GM23338 (cell line): Measurements from ENCODE around the gene RBPJ.

Experiments used
- CREB1 ChIP-seq: fragments of 250-450 bp; sonication (Bioruptor Pico); IDR thresholded peaks from 2 replicates; pipeline ENCODE4 v1.5.0; 2020; ENCODE audit warnings: low read depth, mild to moderate bottlenecking, moderate library complexity
- EZH2 ChIP-seq: fragments of 200-600 bp; sonication (generic); IDR thresholded peaks from one replicate; pipeline ENCODE4 v1.8.0; 2017; ENCODE audit warnings: antibody characterized with exemption, mild to moderate bottlenecking, low read depth; ENCODE audit not compliant: unreplicated experiment
- EZH2phosphoT487 ChIP-seq: fragments of 200-600 bp; sonication (generic); IDR thresholded peaks from one replicate; pipeline ENCODE4 v1.8.1; 2018; ENCODE audit warnings: antibody characterized with exemption; ENCODE audit not compliant: unreplicated experiment
- POLR2AphosphoS5 ChIP-seq: IDR thresholded peaks from 2 replicates; pipeline ENCODE4 v1.6.1; 2016; ENCODE audit warnings: antibody characterized with exemption, low read depth
- TF ChIP-seq, protein P1 (sequence below), 2 experiments: fragments of 200-600 bp in 1 of 2; sonication (generic) in 1 of 2; conservative IDR thresholded peaks; 2 replicates each; pipeline versions ENCODE4 v1.5.1 to v1.6.1; 2016 to 2017; ENCODE audit warnings: antibody characterized with exemption in 2 of 2, low read depth in 2 of 2, mild to moderate bottlenecking in 2 of 2, moderate library complexity in 1 of 2

DNA sequence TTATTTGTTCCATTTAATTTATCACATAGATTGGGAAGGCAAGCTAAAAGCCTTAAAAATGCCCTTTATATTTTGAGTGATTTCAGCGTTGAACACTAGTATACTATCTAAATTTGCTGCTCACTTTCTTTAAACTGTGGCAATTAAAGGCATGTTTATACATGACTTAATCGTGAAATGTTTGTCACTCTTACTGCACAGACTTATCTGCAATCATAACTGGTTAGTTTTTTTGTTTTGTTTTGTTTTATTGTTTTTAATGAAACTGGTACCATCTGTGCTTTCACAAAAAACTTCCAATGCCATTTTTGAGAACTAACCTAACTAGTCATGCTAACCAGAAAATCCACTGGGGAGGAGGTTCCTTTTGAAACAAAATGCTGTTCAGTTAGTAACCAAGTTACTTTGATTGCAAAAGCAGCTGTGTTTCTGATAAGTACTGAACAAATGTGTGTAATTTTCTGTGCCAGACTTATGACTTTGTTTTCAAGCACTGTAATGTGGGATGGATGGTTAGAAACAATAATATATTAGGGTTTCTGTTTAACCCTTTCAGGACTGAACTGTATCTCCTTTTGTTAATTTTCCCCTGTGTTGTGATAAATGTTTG is 113.3 kb downstream of the RBPJ start:
- TF ChIP-seq CREB1 (CRISPR knock-in tag) = no peak
- TF ChIP-seq, protein P1, sequence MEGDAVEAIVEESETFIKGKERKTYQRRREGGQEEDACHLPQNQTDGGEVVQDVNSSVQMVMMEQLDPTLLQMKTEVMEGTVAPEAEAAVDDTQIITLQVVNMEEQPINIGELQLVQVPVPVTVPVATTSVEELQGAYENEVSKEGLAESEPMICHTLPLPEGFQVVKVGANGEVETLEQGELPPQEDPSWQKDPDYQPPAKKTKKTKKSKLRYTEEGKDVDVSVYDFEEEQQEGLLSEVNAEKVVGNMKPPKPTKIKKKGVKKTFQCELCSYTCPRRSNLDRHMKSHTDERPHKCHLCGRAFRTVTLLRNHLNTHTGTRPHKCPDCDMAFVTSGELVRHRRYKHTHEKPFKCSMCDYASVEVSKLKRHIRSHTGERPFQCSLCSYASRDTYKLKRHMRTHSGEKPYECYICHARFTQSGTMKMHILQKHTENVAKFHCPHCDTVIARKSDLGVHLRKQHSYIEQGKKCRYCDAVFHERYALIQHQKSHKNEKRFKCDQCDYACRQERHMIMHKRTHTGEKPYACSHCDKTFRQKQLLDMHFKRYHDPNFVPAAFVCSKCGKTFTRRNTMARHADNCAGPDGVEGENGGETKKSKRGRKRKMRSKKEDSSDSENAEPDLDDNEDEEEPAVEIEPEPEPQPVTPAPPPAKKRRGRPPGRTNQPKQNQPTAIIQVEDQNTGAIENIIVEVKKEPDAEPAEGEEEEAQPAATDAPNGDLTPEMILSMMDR (conservative IDR thresholded peaks at IDR 0.05; ENCODE audit: low read depth in 2 of 2) = no peak
- TF ChIP-seq EZH2 = no peak
- no peak for TF ChIP-seq EZH2phosphoT487
- TF ChIP-seq POLR2AphosphoS5 = no peak
